SK-N-SH (cell line): Measurements from ENCODE around the gene AP1B1. TPM values are rescaled to one million over a fixed set of nuclear protein-coding genes. Genes with fewer than 3 reads are reported as not detected.

Experiments
- CTCF ChIA-PET: fragments of 300-600, 350-600 bp; formaldehyde crosslinking; extraction: SDS; loops from one replicate; lab custom pipeline; 2021; lab: Yijun Ruan, JAX
- POLR2A ChIA-PET: fragments of 350-600 bp; sonication (Branson Sonifier 250); formaldehyde crosslinking; extraction: SDS; loops from one replicate; lab custom pipeline; 2020; ENCODE audit warnings: antibody characterized with exemption, inconsistent platforms; lab: Yijun Ruan, JAX
- DNase-seq: peaks from one replicate; pipeline ENCODE4 v3.0.0; 2012
- H2AFZ ChIP-seq: fragments of 200-600 bp; sonication (generic); 2 replicates; pipeline ENCODE4 v1.8.1; 2016; ENCODE audit warnings: antibody characterized with exemption, mild to moderate bottlenecking, low read depth
- H3F3A ChIP-seq: fragments of 200-600 bp; sonication (generic); replicated peaks from 2 replicates; pipeline ENCODE3; 2016; ENCODE audit warnings: antibody characterized with exemption, mild to moderate bottlenecking; ENCODE audit not compliant: insufficient read depth
- H3K27ac ChIP-seq, 2 experiments: fragments of 200-500 bp in 1 of 2; fragments of 200-600 bp in 1 of 2; sonication (Bioruptor generic) in 1 of 2; sonication (generic), shearing (Covaris generic) in 1 of 2; 2 replicates each; pipeline versions ENCODE4 v1.5.1 to v1.6.1; 2014 to 2016; ENCODE audit warnings: low read depth in 2 of 2, inconsistent platforms in 1 of 2, low read length in 1 of 2, mild to moderate bottlenecking in 1 of 2, mixed read lengths in 1 of 2
- H3K27me3 ChIP-seq: fragments of 200-600 bp; sonication (generic), shearing (Covaris generic); 2 replicates; pipeline ENCODE4 v1.6.1; 2016; ENCODE audit warnings: mixed run types; ENCODE audit not compliant: insufficient read depth
- H3K36me3 ChIP-seq, 2 experiments: fragments of 200-500 bp in 1 of 2; fragments of 200-600 bp in 1 of 2; sonication (Bioruptor generic) in 1 of 2; sonication (generic) in 1 of 2; replicated peaks in 1 of 2; 2 replicates each; pipeline versions ENCODE3 to v1.5.1; 2014 to 2016; ENCODE audit warnings: low read length in 1 of 2, mild to moderate bottlenecking in 1 of 2; ENCODE audit not compliant: insufficient read depth in 2 of 2, control insufficient read depth in 1 of 2
- H3K4me1 ChIP-seq, 2 experiments: fragments of 200-500 bp in 1 of 2; fragments of 200-600 bp in 1 of 2; sonication (Bioruptor generic) in 1 of 2; sonication (generic), shearing (Covaris generic) in 1 of 2; 2 replicates each; pipeline versions ENCODE4 v1.5.1 to v1.6.1; 2014 to 2016; ENCODE audit warnings: low read depth in 1 of 2, low read length in 1 of 2, mixed run types in 1 of 2; ENCODE audit not compliant: insufficient read depth in 2 of 2, control insufficient read depth in 1 of 2
- H3K4me2 ChIP-seq: fragments of 200-600 bp; sonication (generic), shearing (Covaris generic); 2 replicates; pipeline ENCODE4 v1.6.1; 2017; ENCODE audit warnings: mixed run types
- H3K4me3 ChIP-seq, 2 experiments: fragments of 200-500 bp in 1 of 2; fragments of 200-600 bp in 1 of 2; sonication (Bioruptor generic) in 1 of 2; sonication (generic), shearing (Covaris generic) in 1 of 2; 2 replicates each; pipeline versions ENCODE4 v1.5.1 to v1.8.1; 2014 to 2016; ENCODE audit warnings: low read depth in 2 of 2, inconsistent platforms in 1 of 2, low read length in 1 of 2, mild to moderate bottlenecking in 1 of 2, mixed read lengths in 1 of 2, moderate library complexity in 1 of 2
- H3K79me2 ChIP-seq: fragments of 200-600 bp; sonication (generic); 2 replicates; pipeline ENCODE4 v1.8.1; 2017; ENCODE audit warnings: mild to moderate bottlenecking; ENCODE audit not compliant: insufficient read depth
- H3K9ac ChIP-seq: fragments of 200-600 bp; sonication (generic); 2 replicates; pipeline ENCODE4 v1.6.1; 2017; ENCODE audit warnings: mixed run types
- H3K9me2 ChIP-seq: fragments of 200-600 bp; sonication (generic); 2 replicates; pipeline ENCODE4 v1.6.1; 2017; ENCODE audit warnings: mixed run types
- H3K9me3 ChIP-seq: fragments of 200-600 bp; sonication (generic); 2 replicates; pipeline ENCODE4 v1.6.1; 2017; ENCODE audit warnings: mixed run types, mild to moderate bottlenecking, moderate library complexity
- H4K20me1 ChIP-seq: fragments of 200-600 bp; sonication (generic); 2 replicates; pipeline ENCODE4 v1.6.1; 2017; ENCODE audit warnings: mild to moderate bottlenecking, mixed run types; ENCODE audit not compliant: insufficient read depth
- CTCF ChIP-seq: fragments of 200-600 bp; sonication (generic); IDR thresholded peaks from 2 replicates; pipeline ENCODE4 v1.6.1; 2017; ENCODE audit warnings: antibody characterized with exemption, mild to moderate bottlenecking, moderate library complexity
- FOSL2 ChIP-seq: IDR thresholded peaks from 2 replicates; pipeline ENCODE4 v1.4.0; 2012; ENCODE audit warnings: low read depth, mild to moderate bottlenecking, moderate library complexity, borderline replicate concordance
- GATA2 ChIP-seq: sonication (generic); formaldehyde crosslinking; IDR thresholded peaks from 2 replicates; pipeline ENCODE4 v1.5.0; 2020; ENCODE audit warnings: mild to moderate bottlenecking, missing genetic modification reagents
- IRF3 ChIP-seq: fragments of 150-350 bp; IDR thresholded peaks from 2 replicates; pipeline ENCODE4 v1.6.1; 2016; ENCODE audit warnings: mild to moderate bottlenecking, low read depth, low read length
- JUND ChIP-seq: IDR thresholded peaks from 2 replicates; pipeline ENCODE4 v1.4.0; 2012
- MXI1 ChIP-seq: IDR thresholded peaks from 2 replicates; pipeline ENCODE4 v1.6.1; 2012; ENCODE audit warnings: mild to moderate bottlenecking, low read depth, low read length, improper control_type of control experiment
- NFIC ChIP-seq: IDR thresholded peaks from 2 replicates; pipeline ENCODE4 v1.4.0; 2012; ENCODE audit warnings: borderline replicate concordance
- NRF1 ChIP-seq: IDR thresholded peaks from 2 replicates; pipeline ENCODE4 v1.6.1; 2012; ENCODE audit warnings: low read depth, mild to moderate bottlenecking, low read length
- RAD21 ChIP-seq: IDR thresholded peaks from 2 replicates; pipeline ENCODE4 v1.6.1; 2012; ENCODE audit warnings: mild to moderate bottlenecking, low read length
- RCOR1 ChIP-seq: fragments of 150-350 bp; IDR thresholded peaks from 2 replicates; pipeline ENCODE4 v1.6.1; 2017; ENCODE audit warnings: antibody characterized with exemption, low read length
- SMC3 ChIP-seq: IDR thresholded peaks from 2 replicates; pipeline ENCODE4 v1.6.1; 2012; ENCODE audit warnings: low read depth, low read length, improper control_type of control experiment
- TAF1 ChIP-seq: IDR thresholded peaks from 2 replicates; pipeline ENCODE4 v1.6.1; 2012; ENCODE audit warnings: low read depth, mild to moderate bottlenecking, low read length, moderate library complexity, borderline replicate concordance
- TEAD4 ChIP-seq: IDR thresholded peaks from 2 replicates; pipeline ENCODE4 v1.4.0; 2012; ENCODE audit warnings: mild to moderate bottlenecking, borderline replicate concordance; ENCODE audit not compliant: insufficient read depth
- USF2 ChIP-seq: fragments of 150-350 bp; IDR thresholded peaks from 2 replicates; pipeline ENCODE4 v1.6.1; 2017; ENCODE audit warnings: antibody characterized with exemption, low read length, low read depth, borderline replicate concordance
- WGBS: methylation state at CpG from one replicate; pipeline ENCODE4 v1.1.6; 2017; ENCODE audit warnings: low lambda C conversion rate; 5-methylcytosine and 5-hydroxymethylcytosine counted together
- polyA plus RNA-seq, 3 experiments: library from polyadenylated mRNA; depleted of rRNA; stranded (reverse); fragments of >200 nt; gene quantifications; 2 replicates each; pipeline ENCODE4 v1.2.3, GENCODE V29; 2012

The AP1B1 gene
- polyA plus RNA-seq, 1 of the 3 experiments (the other 2 are of a cell fraction) = 51.9 TPM

GRCh38 chr22:29302681-29303465 lies 85.5 kb downstream of the AP1B1 start:
- DNase-seq = peak; percentile 43
- Histone ChIP-seq H3K27ac (no peak overlapping the region; a peak in 1 of 4 replicates), H2AFZ (no peak overlapping the region), H3K4me3 (no peak overlapping the region), H3K36me3 (peaks cover 8 to 32% of the 10 kb centered on the region in 2 experiments), H3K4me2 (no peak overlapping the region), H3K4me1 (peaks cover 0 to 25% of the 10 kb centered on the region in 2 experiments; a peak in 1 of 4 replicates), H3K9me2 (no peaks in the 10 kb centered on the region), H3K9me3 (no peaks in the 10 kb centered on the region), H3K9ac (no peak overlapping the region), H4K20me1 (peaks cover 13% of the 10 kb centered on the region; the same call in 1 of the 2 replicates), H3F3A (peaks cover 31% of the 10 kb centered on the region), H3K79me2 (peaks cover 8% of the 10 kb centered on the region), H3K27me3 (no peaks in the 10 kb centered on the region)
- 100% methylated on average over 1 of the region's 13 CpGs for WGBS
- ChIA-PET POLR2A (no interaction called here), CTCF (interaction anchor here (1.4 to 4.2 kb wide), 4 partner anchors 8 to 323 kb away, joined by 3 to 24 read pairs (median 15); no protein-coding TSS in a partner anchor)
- TF ChIP-seq TEAD4 = no peak
- no peak for TF ChIP-seq CTCF
- no peak for TF ChIP-seq USF2
- peak; percentile 27; the same call in 1 of the 2 replicates for TF ChIP-seq MXI1
- TF ChIP-seq RAD21 = no peak
- peak; percentile 51 for TF ChIP-seq NFIC
- no peak for TF ChIP-seq NRF1
- TF ChIP-seq IRF3 = no peak
- no peak for TF ChIP-seq FOSL2

GRCh38 chr22:29302402-29302680 lies 86.0 kb downstream of the AP1B1 start:
- Histone ChIP-seq H3K4me2 (no peak overlapping the region), H3K27me3 (no peaks in the 10 kb centered on the region), H2AFZ (no peak overlapping the region), H3K4me1 (peaks cover 0 to 20% of the 10 kb centered on the region in 2 experiments; a peak in 1 of 4 replicates), H4K20me1 (peaks cover 13% of the 10 kb centered on the region; the same call in 1 of the 2 replicates), H3K27ac (peak overlapping the region in 1 of 2 experiments; percentile 12; a peak in 1 of 4 replicates), H3K9ac (no peak overlapping the region), H3K9me3 (no peaks in the 10 kb centered on the region), H3K4me3 (no peak overlapping the region), H3K9me2 (no peaks in the 10 kb centered on the region), H3K36me3 (peaks cover 13 to 37% of the 10 kb centered on the region in 2 experiments), H3K79me2 (peaks cover 3% of the 10 kb centered on the region), H3F3A (peaks cover 36% of the 10 kb centered on the region)
- no peak for DNase-seq
- WGBS = 80% methylated on average over 2 of the region's 2 CpGs
- CTCF ChIA-PET = interaction anchor here (2.8 to 4.2 kb wide), 2 partner anchors 12 to 57 kb away, joined by 23 to 24 read pairs; no protein-coding TSS in a partner anchor
- POLR2A ChIA-PET = no interaction called here
- TF ChIP-seq JUND = 0 out of 2 replicates have a peak, but pooled peaks have one; percentile 10
- no peak for TF ChIP-seq GATA2 (CRISPR knock-in tag)
- TF ChIP-seq SMC3 = no peak
- TF ChIP-seq TAF1 = no peak
- TF ChIP-seq RCOR1 = no peak
- TF ChIP-seq, all 33 proteins: peak for 1
